ENCODE results near the gene MUC5AC.
"Not testable (repeated sequence)": the region's sequence is repeated elsewhere in the genome, so short reads cannot be mapped to it uniquely, and the experiment has no call there.

The MUC5AC gene

DNA sequence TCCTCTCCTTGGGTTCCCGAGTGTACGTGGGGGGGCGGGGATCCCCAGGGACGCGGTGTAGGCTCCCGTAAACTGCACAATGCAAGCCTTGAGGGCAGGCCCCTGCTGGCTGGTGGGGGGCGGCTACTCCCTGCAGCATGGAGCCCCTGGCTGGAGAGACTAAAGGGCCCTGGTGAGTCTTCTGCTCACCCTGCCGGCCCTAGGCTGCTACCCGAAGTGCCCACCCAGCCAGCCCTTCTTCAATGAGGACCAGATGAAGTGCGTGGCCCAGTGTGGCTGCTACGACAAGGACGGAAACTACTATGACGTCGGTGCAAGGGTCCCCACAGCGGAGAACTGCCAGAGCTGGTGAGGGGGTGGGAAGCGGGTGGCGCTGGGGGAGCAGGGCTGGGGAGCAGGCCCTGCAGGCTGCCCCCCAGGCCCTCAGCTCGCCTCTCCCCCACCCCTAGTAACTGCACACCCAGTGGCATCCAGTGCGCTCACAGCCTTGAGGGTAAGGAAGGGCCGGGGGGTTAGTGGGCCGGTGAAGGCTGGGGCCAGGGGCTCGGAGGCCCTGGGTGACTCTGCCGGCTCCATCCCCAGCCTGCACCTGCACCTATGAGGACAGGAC lies 81.9 kb downstream of the MUC5AC start:
- Histone ChIP-seq H3K4me3 (no peak overlapping the region), H3K27ac (no peak overlapping the region)

DNA sequence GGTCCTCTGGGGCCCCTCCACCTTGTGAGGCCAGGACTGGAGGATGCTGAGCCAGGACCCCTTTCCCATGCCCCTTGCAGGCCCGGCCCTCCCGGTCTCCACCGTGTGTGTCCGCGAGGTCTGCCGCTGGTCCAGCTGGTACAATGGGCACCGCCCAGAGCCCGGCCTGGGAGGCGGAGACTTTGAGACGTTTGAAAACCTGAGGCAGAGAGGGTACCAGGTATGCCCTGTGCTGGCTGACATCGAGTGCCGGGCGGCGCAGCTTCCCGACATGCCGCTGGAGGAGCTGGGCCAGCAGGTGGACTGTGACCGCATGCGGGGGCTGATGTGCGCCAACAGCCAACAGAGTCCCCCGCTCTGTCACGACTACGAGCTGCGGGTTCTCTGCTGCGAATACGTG lies 83.0 kb downstream of the MUC5AC start:
- H3K4me3 ChIP-seq: no peak overlapping the region

DNA sequence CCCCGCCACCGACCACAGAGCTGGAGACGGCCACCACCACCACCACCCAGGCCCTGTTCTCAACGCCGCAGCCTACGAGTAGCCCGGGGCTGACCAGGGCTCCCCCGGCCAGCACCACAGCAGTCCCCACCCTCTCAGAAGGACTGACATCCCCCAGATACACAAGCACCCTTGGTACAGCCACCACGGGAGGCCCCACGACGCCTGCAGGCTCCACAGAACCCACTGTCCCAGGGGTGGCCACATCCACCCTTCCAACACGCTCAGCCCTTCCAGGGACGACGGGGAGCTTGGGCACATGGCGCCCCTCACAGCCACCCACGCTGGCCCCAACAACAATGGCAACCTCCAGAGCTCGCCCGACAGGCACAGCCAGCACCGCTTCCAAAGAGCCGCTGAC lies 84.0 kb downstream of the MUC5AC start:
- Histone ChIP-seq H3K4me3 (no peak overlapping the region), H3K27ac (no peak overlapping the region)

More for the DNA sequence above, 83.0 kb downstream of the MUC5AC start:
- H3K27ac ChIP-seq: no peak overlapping the region

DNA sequence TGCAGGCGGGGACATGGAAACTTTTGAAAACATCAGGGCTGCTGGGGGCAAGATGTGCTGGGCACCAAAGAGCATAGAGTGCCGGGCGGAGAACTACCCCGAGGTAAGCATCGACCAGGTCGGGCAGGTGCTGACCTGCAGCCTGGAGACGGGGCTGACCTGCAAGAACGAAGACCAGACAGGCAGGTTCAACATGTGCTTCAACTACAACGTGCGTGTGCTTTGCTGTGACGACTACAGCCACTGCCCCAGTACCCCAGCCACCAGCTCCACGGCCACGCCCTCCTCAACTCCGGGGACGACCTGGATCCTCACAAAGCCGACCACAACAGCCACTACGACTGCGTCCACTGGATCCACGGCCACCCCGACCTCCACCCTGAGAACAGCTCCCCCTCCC lies 84.5 kb downstream of the MUC5AC start:
- Histone ChIP-seq H3K27ac (no peak overlapping the region), H3K4me3 (no peak overlapping the region)

DNA sequence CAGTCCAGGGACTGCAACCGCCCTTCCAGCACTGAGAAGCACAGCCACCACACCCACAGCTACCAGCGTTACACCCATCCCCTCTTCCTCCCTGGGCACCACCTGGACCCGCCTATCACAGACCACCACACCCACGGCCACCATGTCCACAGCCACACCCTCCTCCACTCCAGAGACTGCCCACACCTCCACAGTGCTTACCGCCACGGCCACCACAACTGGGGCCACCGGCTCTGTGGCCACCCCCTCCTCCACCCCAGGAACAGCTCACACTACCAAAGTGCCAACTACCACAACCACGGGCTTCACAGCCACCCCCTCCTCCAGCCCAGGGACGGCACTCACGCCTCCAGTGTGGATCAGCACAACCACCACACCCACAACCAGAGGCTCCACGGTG lies 85.0 kb downstream of the MUC5AC start:
- not testable (repeated sequence) for H3K4me3 ChIP-seq, H3K27ac ChIP-seq

DNA sequence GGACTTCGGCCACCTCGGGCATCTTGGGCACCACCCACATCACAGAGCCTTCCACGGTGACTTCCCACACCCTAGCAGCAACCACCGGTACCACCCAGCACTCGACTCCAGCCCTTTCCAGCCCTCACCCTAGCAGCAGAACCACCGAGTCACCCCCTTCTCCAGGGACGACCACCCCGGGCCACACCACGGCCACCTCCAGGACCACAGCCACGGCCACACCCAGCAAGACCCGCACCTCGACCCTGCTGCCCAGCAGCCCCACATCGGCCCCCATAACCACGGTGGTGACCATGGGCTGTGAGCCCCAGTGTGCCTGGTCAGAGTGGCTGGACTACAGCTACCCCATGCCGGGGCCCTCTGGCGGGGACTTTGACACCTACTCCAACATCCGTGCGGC lies 85.8 kb downstream of the MUC5AC start:
- not testable (repeated sequence) for H3K27ac ChIP-seq, H3K4me3 ChIP-seq

DNA sequence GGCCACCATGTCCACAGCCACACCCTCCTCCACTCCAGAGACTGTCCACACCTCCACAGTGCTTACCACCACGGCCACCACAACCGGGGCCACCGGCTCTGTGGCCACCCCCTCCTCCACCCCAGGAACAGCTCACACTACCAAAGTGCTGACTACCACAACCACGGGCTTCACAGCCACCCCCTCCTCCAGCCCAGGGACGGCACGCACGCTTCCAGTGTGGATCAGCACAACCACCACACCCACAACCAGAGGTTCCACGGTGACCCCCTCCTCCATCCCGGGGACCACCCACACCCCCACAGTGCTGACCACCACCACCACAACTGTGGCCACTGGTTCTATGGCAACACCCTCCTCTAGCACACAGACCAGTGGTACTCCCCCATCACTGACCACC lies 86.8 kb downstream of the MUC5AC start:
- not testable (repeated sequence) for H3K4me3 ChIP-seq, H3K27ac ChIP-seq

DNA sequence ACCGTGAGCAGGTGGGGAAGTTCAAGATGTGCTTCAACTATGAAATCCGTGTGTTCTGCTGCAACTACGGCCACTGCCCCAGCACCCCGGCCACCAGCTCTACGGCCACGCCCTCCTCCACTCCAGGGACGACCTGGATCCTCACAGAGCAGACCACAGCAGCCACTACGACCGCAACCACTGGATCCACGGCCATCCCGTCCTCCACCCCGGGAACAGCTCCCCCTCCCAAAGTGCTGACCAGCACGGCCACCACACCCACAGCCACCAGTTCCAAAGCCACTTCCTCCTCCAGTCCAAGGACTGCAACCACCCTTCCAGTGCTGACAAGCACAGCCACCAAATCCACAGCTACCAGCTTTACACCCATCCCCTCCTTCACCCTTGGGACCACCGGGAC lies 88.0 kb downstream of the MUC5AC start:
- not testable (repeated sequence) for H3K4me3 ChIP-seq, H3K27ac ChIP-seq

DNA sequence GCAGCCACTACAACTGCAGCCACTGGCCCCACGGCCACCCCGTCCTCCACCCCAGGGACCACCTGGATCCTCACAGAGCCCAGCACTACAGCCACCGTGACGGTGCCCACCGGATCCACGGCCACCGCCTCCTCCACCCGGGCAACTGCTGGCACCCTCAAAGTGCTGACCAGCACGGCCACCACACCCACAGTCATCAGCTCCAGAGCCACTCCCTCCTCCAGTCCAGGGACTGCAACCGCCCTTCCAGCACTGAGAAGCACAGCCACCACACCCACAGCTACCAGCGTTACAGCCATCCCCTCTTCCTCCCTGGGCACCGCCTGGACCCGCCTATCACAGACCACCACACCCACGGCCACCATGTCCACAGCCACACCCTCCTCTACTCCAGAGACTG lies 88.5 kb downstream of the MUC5AC start:
- H3K27ac ChIP-seq, H3K4me3 ChIP-seq: not testable (repeated sequence)

DNA sequence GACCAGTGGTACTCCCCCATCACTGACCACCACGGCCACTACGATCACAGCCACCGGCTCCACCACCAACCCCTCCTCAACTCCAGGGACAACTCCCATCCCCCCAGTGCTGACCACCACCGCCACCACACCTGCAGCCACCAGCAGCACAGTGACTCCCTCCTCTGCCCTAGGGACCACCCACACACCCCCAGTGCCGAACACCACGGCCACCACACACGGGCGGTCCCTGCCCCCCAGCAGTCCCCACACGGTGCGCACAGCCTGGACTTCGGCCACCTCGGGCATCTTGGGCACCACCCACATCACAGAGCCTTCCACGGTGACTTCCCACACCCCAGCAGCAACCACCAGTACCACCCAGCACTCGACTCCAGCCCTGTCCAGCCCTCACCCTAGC lies 89.3 kb downstream of the MUC5AC start:
- H3K27ac ChIP-seq, H3K4me3 ChIP-seq: not testable (repeated sequence)

DNA sequence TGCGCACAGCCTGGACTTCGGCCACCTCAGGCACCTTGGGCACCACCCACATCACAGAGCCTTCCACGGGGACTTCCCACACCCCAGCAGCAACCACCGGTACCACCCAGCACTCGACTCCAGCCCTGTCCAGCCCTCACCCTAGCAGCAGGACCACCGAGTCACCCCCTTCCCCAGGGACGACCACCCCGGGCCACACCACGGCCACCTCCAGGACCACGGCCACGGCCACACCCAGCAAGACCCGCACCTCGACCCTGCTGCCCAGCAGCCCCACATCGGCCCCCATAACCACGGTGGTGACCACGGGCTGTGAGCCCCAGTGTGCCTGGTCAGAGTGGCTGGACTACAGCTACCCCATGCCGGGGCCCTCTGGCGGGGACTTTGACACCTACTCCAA lies 91.2 kb downstream of the MUC5AC start:
- H3K4me3 ChIP-seq: not testable (repeated sequence)

DNA sequence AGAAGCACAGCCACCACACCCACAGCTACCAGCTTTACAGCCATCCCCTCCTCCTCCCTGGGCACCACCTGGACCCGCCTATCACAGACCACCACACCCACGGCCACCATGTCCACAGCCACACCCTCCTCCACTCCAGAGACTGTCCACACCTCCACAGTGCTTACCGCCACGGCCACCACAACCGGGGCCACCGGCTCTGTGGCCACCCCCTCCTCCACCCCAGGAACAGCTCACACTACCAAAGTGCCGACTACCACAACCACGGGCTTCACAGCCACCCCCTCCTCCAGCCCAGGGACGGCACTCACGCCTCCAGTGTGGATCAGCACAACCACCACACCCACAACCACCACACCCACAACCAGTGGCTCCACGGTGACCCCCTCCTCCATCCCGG lies 92.7 kb downstream of the MUC5AC start:
- H3K4me3 ChIP-seq, H3K27ac ChIP-seq: not testable (repeated sequence)

More for the DNA sequence above, 91.2 kb downstream of the MUC5AC start:
- not testable (repeated sequence) for H3K27ac ChIP-seq
